Measurements from ENCODE around the gene TOMM22.

TOMM22 gene

GRCh38 chr22:38727123-38727522 is 45.4 kb downstream of the TOMM22 start:
- peaks cover 94% of the 10 kb centered on the region for H3K36me3 ChIP-seq

GRCh38 chr22:38727530-38728451 is 46.0 kb downstream of the TOMM22 start:
- H3K9me3 ChIP-seq: no peaks in the 10 kb centered on the region
- H3K36me3 ChIP-seq: peaks cover 88% of the 10 kb centered on the region
- DNase-seq: no peak
- TF ChIP-seq, protein P1, sequence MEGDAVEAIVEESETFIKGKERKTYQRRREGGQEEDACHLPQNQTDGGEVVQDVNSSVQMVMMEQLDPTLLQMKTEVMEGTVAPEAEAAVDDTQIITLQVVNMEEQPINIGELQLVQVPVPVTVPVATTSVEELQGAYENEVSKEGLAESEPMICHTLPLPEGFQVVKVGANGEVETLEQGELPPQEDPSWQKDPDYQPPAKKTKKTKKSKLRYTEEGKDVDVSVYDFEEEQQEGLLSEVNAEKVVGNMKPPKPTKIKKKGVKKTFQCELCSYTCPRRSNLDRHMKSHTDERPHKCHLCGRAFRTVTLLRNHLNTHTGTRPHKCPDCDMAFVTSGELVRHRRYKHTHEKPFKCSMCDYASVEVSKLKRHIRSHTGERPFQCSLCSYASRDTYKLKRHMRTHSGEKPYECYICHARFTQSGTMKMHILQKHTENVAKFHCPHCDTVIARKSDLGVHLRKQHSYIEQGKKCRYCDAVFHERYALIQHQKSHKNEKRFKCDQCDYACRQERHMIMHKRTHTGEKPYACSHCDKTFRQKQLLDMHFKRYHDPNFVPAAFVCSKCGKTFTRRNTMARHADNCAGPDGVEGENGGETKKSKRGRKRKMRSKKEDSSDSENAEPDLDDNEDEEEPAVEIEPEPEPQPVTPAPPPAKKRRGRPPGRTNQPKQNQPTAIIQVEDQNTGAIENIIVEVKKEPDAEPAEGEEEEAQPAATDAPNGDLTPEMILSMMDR (IDR thresholded peaks at IDR 0.05; ENCODE audit: low read depth, low read length): no peak
- H3K4me3 ChIP-seq (ENCODE audit: low read depth, low read length): no peak overlapping the region
- no peaks in the 10 kb centered on the region for H3K4me1 ChIP-seq
- no peaks in the 10 kb centered on the region for H3K27me3 ChIP-seq

More at GRCh38 chr22:38727123-38727522, 45.4 kb downstream of the TOMM22 start:
- no peak overlapping the region for H3K4me3 ChIP-seq (ENCODE audit: low read depth, low read length)
- no peak for DNase-seq
- TF ChIP-seq, protein P1 (IDR thresholded peaks at IDR 0.05; ENCODE audit: low read depth, low read length): no peak
- H3K27me3 ChIP-seq: no peaks in the 10 kb centered on the region
- H3K9me3 ChIP-seq: no peaks in the 10 kb centered on the region
- no peaks in the 10 kb centered on the region for H3K4me1 ChIP-seq

GRCh38 chr22:38728871-38729796 is 47.4 kb downstream of the TOMM22 start:
- Histone ChIP-seq H3K27me3 (no peaks in the 10 kb centered on the region), H3K4me1 (peaks cover 5% of the 10 kb centered on the region; the same call in 1 of the 2 replicates)

GRCh38 chr22:38729946-38730345 is 48.2 kb downstream of the TOMM22 start:
- Histone ChIP-seq H3K4me3 (ENCODE audit: low read depth, low read length) (no peak overlapping the region), H3K4me1 (peaks cover 5% of the 10 kb centered on the region; the same call in 1 of the 2 replicates), H3K36me3 (peaks cover 81% of the 10 kb centered on the region), H3K9me3 (no peaks in the 10 kb centered on the region), H3K27me3 (no peaks in the 10 kb centered on the region)
- DNase-seq: no peak
- TF ChIP-seq, protein P1 (IDR thresholded peaks at IDR 0.05; ENCODE audit: low read depth, low read length): no peak

More at GRCh38 chr22:38728871-38729796, 47.4 kb downstream of the TOMM22 start:
- no peak for DNase-seq
- no peak overlapping the region for H3K4me3 ChIP-seq (ENCODE audit: low read depth, low read length)
- peaks cover 86% of the 10 kb centered on the region for H3K36me3 ChIP-seq
- no peaks in the 10 kb centered on the region for H3K9me3 ChIP-seq
- TF ChIP-seq, protein P1 (IDR thresholded peaks at IDR 0.05; ENCODE audit: low read depth, low read length): no peak

DNA sequence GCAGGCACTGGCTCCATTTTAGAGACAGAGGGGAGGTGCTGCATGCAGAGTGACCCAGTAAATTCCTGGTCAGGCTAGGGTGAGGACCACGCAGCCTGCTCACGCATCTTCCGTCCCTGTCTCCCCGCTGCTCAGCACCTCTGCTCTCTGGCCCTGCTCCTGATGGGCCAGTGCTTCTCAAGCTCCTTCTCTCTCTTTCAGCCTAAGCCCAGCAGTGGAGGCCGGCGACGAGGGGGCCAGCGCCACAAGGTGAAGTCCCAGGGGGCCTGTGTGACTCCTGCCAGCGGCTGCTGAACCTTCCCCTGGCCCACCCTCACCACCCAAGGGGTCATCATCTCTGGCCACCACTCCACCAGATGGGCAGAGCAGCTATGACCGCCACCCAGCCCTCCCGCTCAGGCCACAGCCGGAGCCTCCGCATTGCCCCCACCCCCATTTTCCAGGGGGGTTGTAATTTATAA is 48.7 kb downstream of the TOMM22 start:
- H3K27me3 ChIP-seq: no peaks in the 10 kb centered on the region
- H3K4me3 ChIP-seq (ENCODE audit: low read depth, low read length): no peak overlapping the region
- no peak for DNase-seq
- H3K4me1 ChIP-seq: peaks cover 5% of the 10 kb centered on the region; the same call in 1 of the 2 replicates
- no peaks in the 10 kb centered on the region for H3K9me3 ChIP-seq
- peaks cover 79% of the 10 kb centered on the region for H3K36me3 ChIP-seq
- TF ChIP-seq, protein P1 (IDR thresholded peaks at IDR 0.05; ENCODE audit: low read depth, low read length): no peak

Measured in BE2C (cell line).